ENCODE measurements around the gene TUBA1C. TPM values are rescaled to one million over a fixed set of nuclear protein-coding genes. Genes with fewer than 3 reads are reported as not detected.
"Not testable (repeated sequence)": the region's sequence is repeated elsewhere in the genome, so short reads cannot be mapped to it uniquely, and the experiment has no call there.

TUBA1C gene
- total RNA-seq, 2 experiments from 2014 or later, result 308 to 324 TPM

GRCh38 chr12:49297695-49298060 is 32.8 kb downstream of the TUBA1C start:
- Mint-ChIP-seq H3K9me3 (ENCODE audit: insufficient read depth) (no peaks in the 10 kb centered on the region), H3K36me3 (ENCODE audit: low read depth) (no peaks in the 10 kb centered on the region), H3K4me1 (ENCODE audit: low read depth) (peaks cover 27% of the 10 kb centered on the region), H3K27ac (no peak overlapping the region), H3K27me3 (ENCODE audit: low read depth) (peaks cover 55% of the 10 kb centered on the region), H3K4me3 (peak overlapping the region; percentile 15)
- ATAC-seq (no peak), DNase-seq (no peak)
- CTCF ChIA-PET, result interaction anchor here (0.9 to 9.1 kb wide), 23 partner anchors 9 to 220 kb away, joined by 3 to 67 read pairs (median 5); partner anchors contain the start of genes C1QL4, DNAJC22, SPATS2 and TROAP
- POLR2A ChIA-PET, result interaction anchor here (1.1 to 1.9 kb wide), 2 partner anchors 25 to 45 kb away, joined by 3 to 7 read pairs; partner anchors contain the start of gene TROAP

- no peaks in the 10 kb centered on the region for H3K36me3 Mint-ChIP-seq (ENCODE audit: low read depth)
- POLR2A ChIA-PET, result no interaction called here
Measured at GRCh38 chr12:49298160-49298559, 33.3 kb downstream of the TUBA1C start.

GRCh38 chr12:49301760-49302159 is 36.9 kb downstream of the TUBA1C start:
- H3K27ac Mint-ChIP-seq, result no peak overlapping the region
- no peaks in the 10 kb centered on the region for H3K9me3 Mint-ChIP-seq (ENCODE audit: insufficient read depth)
- CTCF ChIA-PET, result interaction anchor here (0.9 to 2.7 kb wide), 3 partner anchors 21 to 40 kb away, joined by 3 to 9 read pairs (median 4); partner anchors contain the start of gene TROAP
- H3K4me1 Mint-ChIP-seq (ENCODE audit: low read depth), result peaks cover 19% of the 10 kb centered on the region
- H3K4me3 Mint-ChIP-seq, result no peak overlapping the region
- H3K36me3 Mint-ChIP-seq (ENCODE audit: low read depth), result no peaks in the 10 kb centered on the region
- DNase-seq, result peak; percentile 36
- H3K27me3 Mint-ChIP-seq (ENCODE audit: low read depth), result peaks cover 43% of the 10 kb centered on the region
- no peak for ATAC-seq
- POLR2A ChIA-PET, result no interaction called here

More at GRCh38 chr12:49298160-49298559, 33.3 kb downstream of the TUBA1C start:
- Mint-ChIP-seq H3K27ac (no peak overlapping the region), H3K4me1 (ENCODE audit: low read depth) (peaks cover 27% of the 10 kb centered on the region), H3K4me3 (peak overlapping the region; percentile 2), H3K27me3 (ENCODE audit: low read depth) (peaks cover 59% of the 10 kb centered on the region), H3K9me3 (ENCODE audit: insufficient read depth) (no peaks in the 10 kb centered on the region)
- DNase-seq (no peak), ATAC-seq (no peak)
- CTCF ChIA-PET, result interaction anchor here (0.8 to 9.1 kb wide), 8 partner anchors 10 to 69 kb away, joined by 3 to 67 read pairs (median 6); partner anchors contain the start of genes C1QL4, DNAJC22, SPATS2 and TUBA1C

DNA sequence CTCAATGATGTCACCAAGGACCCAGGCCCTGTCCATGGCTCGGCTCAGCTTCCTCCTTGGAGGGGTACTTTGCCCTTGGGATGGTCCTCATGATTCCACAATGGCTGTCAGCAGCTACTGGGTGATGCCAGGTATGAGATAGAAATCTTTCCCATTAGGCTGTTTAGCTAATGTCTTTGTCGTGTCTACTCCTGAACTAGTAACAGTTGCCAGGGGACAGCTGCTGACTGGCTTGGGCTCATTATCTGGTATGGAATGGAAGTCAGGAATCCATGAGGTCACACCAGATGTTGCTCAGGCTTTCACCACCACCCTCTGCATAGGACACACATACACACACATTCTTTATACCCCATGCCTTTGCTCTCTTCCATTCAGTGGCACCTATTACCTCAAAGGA is 39.3 kb downstream of the TUBA1C start:
- Mint-ChIP-seq H3K4me3 (no peak overlapping the region), H3K27me3 (ENCODE audit: low read depth) (peaks cover 41% of the 10 kb centered on the region), H3K27ac (no peak overlapping the region), H3K9me3 (ENCODE audit: insufficient read depth) (no peaks in the 10 kb centered on the region), H3K4me1 (ENCODE audit: low read depth) (peaks cover 5% of the 10 kb centered on the region), H3K36me3 (ENCODE audit: low read depth) (no peaks in the 10 kb centered on the region)
- POLR2A ChIA-PET, result interaction anchor here (1.2 kb wide), 1 partner anchor 19 kb away, joined by 4 read pairs; the partner anchor contains the start of gene TROAP
- CTCF ChIA-PET, result interaction anchor here (0.7 to 3.7 kb wide), 7 partner anchors 9 to 642 kb away, joined by 3 to 17 read pairs (median 7); partner anchors contain the start of genes DNAJC22 and PRPH
- DNase-seq, result no peak
- ATAC-seq, result no peak

DNA sequence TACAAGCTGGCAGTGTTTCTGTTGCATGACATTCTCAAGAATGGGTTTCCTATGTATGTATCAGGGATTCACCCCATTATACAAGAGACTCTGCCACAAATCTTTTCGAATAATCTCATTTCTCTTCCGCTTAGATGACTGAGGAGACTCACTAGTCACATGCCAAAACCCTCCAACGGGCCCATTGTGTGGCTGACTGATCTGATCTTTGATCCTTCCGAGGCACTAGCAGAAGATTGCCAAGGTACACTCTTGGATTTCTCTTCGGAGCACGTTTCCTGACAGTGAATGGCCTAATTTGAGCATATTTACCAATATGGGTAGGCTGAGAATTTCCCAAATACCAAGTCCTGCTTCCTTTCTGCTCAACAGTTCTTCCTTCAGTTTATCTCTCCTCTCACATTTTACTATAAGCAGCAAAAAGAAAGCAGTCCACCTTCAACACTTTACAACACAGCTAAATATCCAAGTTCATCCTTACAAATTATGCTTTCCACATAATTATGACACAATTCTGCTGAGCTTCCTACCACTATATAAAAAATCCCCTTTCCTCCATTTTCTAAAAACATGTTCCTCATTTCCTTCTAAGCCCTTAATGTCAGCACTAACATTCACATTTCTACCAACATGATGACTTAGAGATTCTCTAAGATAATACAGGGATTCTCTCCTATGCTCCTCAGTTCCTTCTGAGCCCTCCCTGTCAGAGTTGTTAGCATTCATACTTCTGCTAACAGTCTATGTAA is 41.1 kb downstream of the TUBA1C start:
- H3K36me3 Mint-ChIP-seq (ENCODE audit: low read depth), result no peaks in the 10 kb centered on the region
- no peak overlapping the region for H3K27ac Mint-ChIP-seq
- DNase-seq (no peak), ATAC-seq (no peak)
- H3K9me3 Mint-ChIP-seq (ENCODE audit: insufficient read depth), result no peaks in the 10 kb centered on the region
- ChIA-PET POLR2A (interaction anchor here (0.7 kb wide), 1 partner anchor 1548 kb away, joined by 3 read pairs; no protein-coding TSS in a partner anchor), CTCF (interaction anchor here (0.9 to 3.7 kb wide), 6 partner anchors 10 to 52 kb away, joined by 3 to 17 read pairs (median 5); partner anchors contain the start of genes DNAJC22 and PRPH)
- H3K4me1 Mint-ChIP-seq (ENCODE audit: low read depth), result peaks cover 5% of the 10 kb centered on the region
- H3K4me3 Mint-ChIP-seq, result no peak overlapping the region
- H3K27me3 Mint-ChIP-seq (ENCODE audit: low read depth), result peaks cover 49% of the 10 kb centered on the region

DNA sequence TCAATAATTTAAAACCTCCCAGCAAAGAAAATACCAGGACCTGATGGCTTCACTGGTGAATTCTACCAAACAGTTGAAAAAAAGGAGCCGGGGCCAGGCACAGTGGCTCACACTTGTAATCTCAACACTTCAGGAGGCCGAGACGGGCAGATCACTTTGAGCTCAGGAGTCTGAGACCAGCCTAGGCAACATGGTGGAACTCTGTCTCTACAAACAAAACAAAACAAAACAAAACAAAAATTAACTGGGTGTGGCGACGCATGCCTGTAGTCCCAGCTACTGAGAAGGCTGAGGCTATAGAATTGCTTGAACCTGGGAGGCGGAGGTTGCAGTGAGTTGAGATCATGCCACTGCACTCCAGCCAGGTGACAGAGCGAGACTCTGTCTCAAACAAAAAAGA is 44.5 kb downstream of the TUBA1C start:
- POLR2A ChIA-PET, result no interaction called here
- no peak for DNase-seq
- peaks cover 44% of the 10 kb centered on the region for H3K27me3 Mint-ChIP-seq (ENCODE audit: low read depth)
- no peaks in the 10 kb centered on the region for H3K4me1 Mint-ChIP-seq (ENCODE audit: low read depth)
- no peak for ATAC-seq
- H3K27ac Mint-ChIP-seq, result no peak overlapping the region
- H3K9me3 Mint-ChIP-seq (ENCODE audit: insufficient read depth), result no peaks in the 10 kb centered on the region
- no peaks in the 10 kb centered on the region for H3K36me3 Mint-ChIP-seq (ENCODE audit: low read depth)
- CTCF ChIA-PET, result interaction anchor here (0.8 to 3.0 kb wide), 3 partner anchors 12 to 38 kb away, joined by 3 to 11 read pairs (median 3); partner anchors contain the start of gene DNAJC22
- H3K4me3 Mint-ChIP-seq, result no peak overlapping the region

DNA sequence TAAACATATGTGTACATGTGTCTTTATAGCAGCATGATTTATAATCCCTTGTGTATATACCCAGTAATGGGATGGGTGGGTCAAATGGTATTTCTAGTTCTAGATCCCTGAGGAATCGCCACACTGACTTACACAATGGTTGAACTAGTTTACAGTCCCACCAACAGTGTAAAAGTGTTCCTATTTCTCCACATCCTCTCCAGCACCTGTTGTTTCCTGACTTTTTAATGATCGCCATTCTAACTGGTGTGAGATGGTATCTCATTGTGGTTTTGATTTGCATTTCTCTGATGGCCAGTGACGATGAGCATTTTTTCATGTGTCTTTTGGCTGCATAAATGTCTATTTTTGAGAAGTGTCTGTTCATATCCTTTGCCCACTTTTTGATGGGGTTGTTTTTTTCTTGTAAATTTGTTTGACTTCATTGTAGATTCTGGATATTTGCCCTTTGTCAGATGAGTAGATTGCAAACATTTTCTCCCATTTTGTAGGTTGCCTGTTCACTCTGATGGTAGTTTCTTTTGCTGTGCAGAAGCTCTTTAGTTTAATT is 45.6 kb downstream of the TUBA1C start:
- H3K4me1 Mint-ChIP-seq (ENCODE audit: low read depth); H3K27ac Mint-ChIP-seq; CTCF ChIA-PET; H3K36me3 Mint-ChIP-seq (ENCODE audit: low read depth); H3K9me3 Mint-ChIP-seq (ENCODE audit: insufficient read depth); H3K4me3 Mint-ChIP-seq; DNase-seq; POLR2A ChIA-PET; ATAC-seq: not testable (repeated sequence)
- peaks cover 42% of the 10 kb centered on the region for H3K27me3 Mint-ChIP-seq (ENCODE audit: low read depth)

DNA sequence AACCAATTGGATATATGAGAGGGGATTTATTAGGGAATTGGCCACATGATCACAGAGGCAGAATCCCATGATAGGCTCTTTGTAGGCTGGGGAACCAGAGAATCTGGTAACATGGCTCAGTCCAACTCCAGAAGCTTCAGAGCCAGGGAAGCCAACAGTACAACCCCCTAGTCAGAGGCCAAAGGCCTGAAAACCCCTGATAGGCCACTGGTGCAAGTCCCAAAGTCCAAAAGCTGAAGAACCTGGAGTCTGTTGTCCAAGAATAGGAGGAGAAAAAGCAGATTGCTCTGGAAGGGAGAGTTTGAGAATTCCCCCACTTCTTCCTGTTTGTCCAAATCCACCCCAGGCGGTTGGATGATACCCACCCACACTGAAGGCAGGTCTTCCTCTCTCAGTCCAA is 49.9 kb downstream of the TUBA1C start:
- Mint-ChIP-seq H3K4me3 (no peak overlapping the region), H3K9me3 (ENCODE audit: insufficient read depth) (no peaks in the 10 kb centered on the region), H3K27me3 (ENCODE audit: low read depth) (peaks cover 12% of the 10 kb centered on the region), H3K27ac (no peak overlapping the region), H3K36me3 (ENCODE audit: low read depth) (no peaks in the 10 kb centered on the region), H3K4me1 (ENCODE audit: low read depth) (no peaks in the 10 kb centered on the region)
- ATAC-seq (no peak), DNase-seq (no peak)
- ChIA-PET CTCF (interaction anchor here (1.0 to 1.4 kb wide), 2 partner anchors 26 to 27 kb away, joined by 3 read pairs; no protein-coding TSS in a partner anchor), POLR2A (no interaction called here)

DNA sequence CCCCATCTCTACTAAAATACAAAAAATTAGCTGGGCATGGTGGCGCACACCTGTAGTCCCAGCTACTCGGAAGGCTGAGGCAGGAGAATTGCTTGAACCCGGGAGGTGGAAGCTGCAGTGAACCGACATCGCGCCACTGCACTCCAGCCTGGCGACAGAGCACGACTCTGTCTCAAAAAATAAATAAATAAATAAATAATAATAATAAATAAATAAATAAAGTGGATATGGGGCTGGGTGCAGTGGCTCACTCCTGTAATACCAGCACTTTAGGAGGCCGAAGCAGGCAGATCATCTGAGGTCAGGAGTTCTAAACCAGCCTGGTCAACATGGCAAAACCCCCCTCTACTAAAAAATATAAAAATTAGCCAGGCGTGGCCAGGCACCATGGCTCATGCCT is 52.2 kb downstream of the TUBA1C start:
- DNase-seq; H3K27me3 Mint-ChIP-seq (ENCODE audit: low read depth); CTCF ChIA-PET; POLR2A ChIA-PET; H3K36me3 Mint-ChIP-seq (ENCODE audit: low read depth); H3K9me3 Mint-ChIP-seq (ENCODE audit: insufficient read depth); H3K4me1 Mint-ChIP-seq (ENCODE audit: low read depth); H3K4me3 Mint-ChIP-seq; ATAC-seq; H3K27ac Mint-ChIP-seq: not testable (repeated sequence)

DNA sequence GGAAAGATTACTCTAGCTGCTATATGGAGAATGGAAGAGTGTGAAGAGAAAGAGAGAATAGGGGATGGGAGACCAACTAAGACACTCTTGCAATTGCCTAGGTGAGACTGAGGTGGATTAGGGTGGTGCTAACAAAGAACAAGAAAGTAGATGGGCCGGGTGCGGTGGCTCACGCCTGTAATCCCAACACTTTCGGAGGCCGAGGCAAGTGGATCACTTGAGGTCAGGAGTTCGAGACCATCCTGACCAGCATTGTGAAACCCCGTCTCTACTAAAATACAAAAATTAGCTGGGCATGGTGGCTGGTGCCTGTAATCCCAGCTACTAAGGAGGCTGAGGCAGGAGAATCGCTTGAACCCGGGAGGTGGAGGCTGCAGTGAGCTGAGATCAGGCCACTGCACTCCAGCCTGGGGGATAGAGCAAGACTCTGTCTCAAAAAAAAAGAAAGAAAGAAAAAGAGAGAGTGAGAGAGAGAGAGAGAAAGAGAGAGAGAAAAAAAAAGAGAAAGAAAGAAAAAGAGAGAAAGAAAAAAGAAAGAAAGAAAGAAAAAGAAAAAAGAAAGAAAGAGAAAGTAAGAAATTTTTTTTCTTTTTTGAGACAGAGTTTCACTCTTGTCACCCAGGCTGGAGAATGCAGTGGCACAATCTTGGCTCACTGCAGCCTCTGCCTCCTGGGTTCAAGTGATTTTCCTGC is 55.7 kb downstream of the TUBA1C start:
- H3K9me3 Mint-ChIP-seq (ENCODE audit: insufficient read depth); H3K27ac Mint-ChIP-seq; ATAC-seq; H3K4me3 Mint-ChIP-seq; POLR2A ChIA-PET; DNase-seq; H3K27me3 Mint-ChIP-seq (ENCODE audit: low read depth): not testable (repeated sequence)
- Mint-ChIP-seq H3K4me1 (ENCODE audit: low read depth) (peaks cover 27% of the 10 kb centered on the region), H3K36me3 (ENCODE audit: low read depth) (peaks cover 17% of the 10 kb centered on the region)
- CTCF ChIA-PET, result interaction anchor here (2.1 to 6.4 kb wide), 4 partner anchors 12 to 26 kb away, joined by 9 to 43 read pairs (median 29); partner anchors contain the start of gene DNAJC22

GRCh38 chr12:49322367-49322707 is 57.5 kb downstream of the TUBA1C start:
- Mint-ChIP-seq H3K27me3 (ENCODE audit: low read depth) (peaks cover 2% of the 10 kb centered on the region), H3K36me3 (ENCODE audit: low read depth) (peaks cover 34% of the 10 kb centered on the region), H3K4me1 (ENCODE audit: low read depth) (peaks cover 32% of the 10 kb centered on the region), H3K9me3 (ENCODE audit: insufficient read depth) (no peaks in the 10 kb centered on the region), H3K4me3 (peak overlapping the region; percentile 100), H3K27ac (peak overlapping the region; percentile 99)
- ChIA-PET POLR2A (interaction anchor here (0.5 to 3.1 kb wide), 20 partner anchors 10 to 419 kb away, joined by 3 to 22 read pairs (median 6); partner anchors contain the start of genes SPATS2, TMBIM6, TUBA1A and TUBA1B), CTCF (interaction anchor here (0.6 to 6.4 kb wide), 15 partner anchors 10 to 258 kb away, joined by 3 to 43 read pairs (median 6); partner anchors contain the start of genes C1QL4, DNAJC22 and PRPH)
- ATAC-seq, result no peak
- no peak for DNase-seq
